ENCODE results near the gene RPAIN. TPM values are rescaled to one million over a fixed set of nuclear protein-coding genes. Genes with fewer than 3 reads are reported as not detected.

RPAIN gene
- total and polyA plus RNA-seq, 2 of the 13 experiments (the other 11 are each of a cell fraction or from before 2014, with no cell fraction given): 42.1 to 58.5 TPM

DNA sequence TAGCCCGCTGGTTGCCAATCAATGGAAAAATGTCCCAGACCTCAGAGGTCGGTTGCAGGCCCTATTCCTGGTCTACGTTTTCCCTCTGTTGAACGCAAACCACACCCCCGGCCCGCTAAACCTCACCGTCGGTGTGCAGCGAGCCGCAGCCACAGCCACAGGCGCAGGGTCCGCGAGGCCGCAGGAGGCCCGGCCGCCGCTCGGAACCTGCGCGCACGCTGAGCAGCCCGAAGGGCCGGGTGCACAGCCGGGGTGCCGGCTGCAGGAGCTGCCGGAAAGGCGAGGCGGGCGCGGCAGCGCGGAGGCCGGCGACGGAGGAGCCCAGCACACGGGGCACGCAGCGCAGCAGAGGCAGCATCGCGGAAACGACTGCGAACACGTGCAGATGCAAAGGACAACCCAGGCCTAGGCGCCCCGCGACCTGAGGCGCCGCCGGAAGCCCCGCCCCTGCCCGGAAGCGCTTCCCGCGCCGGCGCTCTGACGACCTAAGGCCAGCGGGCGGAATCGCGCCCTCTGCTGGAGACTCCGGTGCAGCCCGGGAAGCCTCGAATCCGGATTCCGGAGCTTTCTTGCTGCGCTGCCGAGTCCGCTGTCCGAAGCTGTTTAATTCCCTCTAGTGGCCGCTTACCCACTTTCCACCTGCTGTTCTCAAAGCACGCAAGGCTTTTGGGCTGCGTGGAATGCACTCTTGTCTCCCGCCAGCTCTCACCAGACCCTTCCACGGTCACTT, 18.9 kb downstream of the RPAIN start, which contains the start of gene C1QBP (continued):
- no peak for TF ChIP-seq ZNF512 (CRISPR knock-in tag; IDR thresholded peaks at IDR 0.05)
- peak; percentile 88 for TF ChIP-seq TFDP2 (CRISPR knock-in tag; IDR thresholded peaks at IDR 0.05)
- no peak for TF ChIP-seq EEA1 (CRISPR knock-in tag; IDR thresholded peaks at IDR 0.05; ENCODE audit: borderline replicate concordance)
- TF ChIP-seq ZNF136 (CRISPR knock-in tag; IDR thresholded peaks at IDR 0.05; ENCODE audit: low read depth): no peak
- TF ChIP-seq FOXA3 (CRISPR knock-in tag; IDR thresholded peaks at IDR 0.05): peak; percentile 42; the same call in 1 of the 2 replicates
- TF ChIP-seq TBL1XR1 (IDR thresholded peaks at IDR 0.05; ENCODE audit: borderline replicate concordance, low read length, partially characterized antibody): no peak
- peak; percentile 94 for TF ChIP-seq DMAP1 (CRISPR knock-in tag; IDR thresholded peaks at IDR 0.05)
- TF ChIP-seq, protein P1, sequence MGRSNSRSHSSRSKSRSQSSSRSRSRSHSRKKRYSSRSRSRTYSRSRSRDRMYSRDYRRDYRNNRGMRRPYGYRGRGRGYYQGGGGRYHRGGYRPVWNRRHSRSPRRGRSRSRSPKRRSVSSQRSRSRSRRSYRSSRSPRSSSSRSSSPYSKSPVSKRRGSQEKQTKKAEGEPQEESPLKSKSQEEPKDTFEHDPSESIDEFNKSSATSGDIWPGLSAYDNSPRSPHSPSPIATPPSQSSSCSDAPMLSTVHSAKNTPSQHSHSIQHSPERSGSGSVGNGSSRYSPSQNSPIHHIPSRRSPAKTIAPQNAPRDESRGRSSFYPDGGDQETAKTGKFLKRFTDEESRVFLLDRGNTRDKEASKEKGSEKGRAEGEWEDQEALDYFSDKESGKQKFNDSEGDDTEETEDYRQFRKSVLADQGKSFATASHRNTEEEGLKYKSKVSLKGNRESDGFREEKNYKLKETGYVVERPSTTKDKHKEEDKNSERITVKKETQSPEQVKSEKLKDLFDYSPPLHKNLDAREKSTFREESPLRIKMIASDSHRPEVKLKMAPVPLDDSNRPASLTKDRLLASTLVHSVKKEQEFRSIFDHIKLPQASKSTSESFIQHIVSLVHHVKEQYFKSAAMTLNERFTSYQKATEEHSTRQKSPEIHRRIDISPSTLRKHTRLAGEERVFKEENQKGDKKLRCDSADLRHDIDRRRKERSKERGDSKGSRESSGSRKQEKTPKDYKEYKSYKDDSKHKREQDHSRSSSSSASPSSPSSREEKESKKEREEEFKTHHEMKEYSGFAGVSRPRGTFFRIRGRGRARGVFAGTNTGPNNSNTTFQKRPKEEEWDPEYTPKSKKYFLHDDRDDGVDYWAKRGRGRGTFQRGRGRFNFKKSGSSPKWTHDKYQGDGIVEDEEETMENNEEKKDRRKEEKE (IDR thresholded peaks at IDR 0.05): no peak
- no peak for TF ChIP-seq ZNF382 (CRISPR knock-in tag; IDR thresholded peaks at IDR 0.05; ENCODE audit: borderline replicate concordance)
- TF ChIP-seq KDM1A (CRISPR knock-in tag; IDR thresholded peaks at IDR 0.05): no peak
- no peak for TF ChIP-seq FOXO4 (CRISPR knock-in tag; conservative IDR thresholded peaks at IDR 0.05)
- peak; percentile 71 for TF ChIP-seq ZNF143 (CRISPR knock-in tag; IDR thresholded peaks at IDR 0.05)
- no peak; the same call in 1 of the 2 replicates for TF ChIP-seq ZNF747 (CRISPR knock-in tag; IDR thresholded peaks at IDR 0.05; ENCODE audit: borderline replicate concordance)
- no peak for TF ChIP-seq THYN1 (CRISPR knock-in tag; IDR thresholded peaks at IDR 0.05; ENCODE audit: borderline replicate concordance, low read depth)
- TF ChIP-seq BRF2 (CRISPR knock-in tag; IDR thresholded peaks at IDR 0.05): peak; percentile 76; the same call in 1 of the 2 replicates
- peak; percentile 95; the same call in 1 of the 2 replicates for TF ChIP-seq NFKB2 (CRISPR knock-in tag; IDR thresholded peaks at IDR 0.05; ENCODE audit: borderline replicate concordance)
- peak; percentile 76 for TF ChIP-seq REPIN1 (CRISPR knock-in tag; IDR thresholded peaks at IDR 0.05; ENCODE audit: borderline replicate concordance, low read depth)
- peak; percentile 78 for TF ChIP-seq ISL2 (CRISPR knock-in tag; IDR thresholded peaks at IDR 0.05)
- TF ChIP-seq CEBPG (CRISPR knock-in tag; IDR thresholded peaks at IDR 0.05): no peak; the same call in 1 of the 2 replicates
- TF ChIP-seq ZNF20 (CRISPR knock-in tag; IDR thresholded peaks at IDR 0.05): no peak
